Activated CD8-positive, alpha-beta memory T cell treated with anti-CD3 and anti-CD28 coated beads for 4 hours (primary cell): ENCODE measurements around the gene TEK.

ENCODE experiments used
- DNase-seq, 2 donors: peaks; one replicate each; pipeline ENCODE4 v3.0.0-alpha.2; 2020; ENCODE audit warnings: low read depth in 2 of 2

Gene TEK

DNA sequence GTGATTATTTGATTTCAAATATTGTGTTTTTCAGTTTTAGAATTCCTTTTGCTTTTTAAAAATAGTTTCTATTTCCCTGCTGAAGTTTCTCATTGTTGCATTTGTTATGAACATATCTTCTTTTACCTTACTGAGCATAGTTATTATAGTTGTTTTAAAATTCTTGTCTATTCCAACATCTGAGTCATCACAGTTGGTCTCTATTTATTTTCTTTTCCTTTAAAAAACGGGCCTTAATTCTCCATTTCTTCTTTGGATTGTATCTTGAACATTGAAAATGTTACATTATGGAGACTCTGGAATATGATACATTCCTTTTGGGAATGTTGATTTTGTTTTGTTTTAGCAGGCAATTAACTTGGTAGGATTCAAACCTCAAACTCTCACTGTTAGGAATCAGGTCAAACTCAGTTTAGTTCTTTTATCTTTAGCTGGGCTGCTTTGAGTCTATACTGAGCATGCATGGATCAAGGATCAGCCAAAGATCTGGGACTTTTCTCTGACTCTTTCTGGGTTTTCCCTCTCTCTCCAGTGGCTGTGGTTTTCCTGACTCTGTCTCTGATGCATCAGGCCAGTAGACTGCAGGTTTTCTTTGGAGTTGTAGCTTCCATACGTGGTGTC is 70.3 kb downstream of the TEK start:
- DNase-seq = no peak

GRCh38 chr9:27181381-27181780 is 72.4 kb downstream of the TEK start:
- no peak for DNase-seq

- no peak for DNase-seq
Observed at GRCh38 chr9:27182421-27182820, 73.4 kb downstream of the TEK start.

- DNase-seq = no peak
Observed at GRCh38 chr9:27183131-27183530, 74.1 kb downstream of the TEK start.

DNA sequence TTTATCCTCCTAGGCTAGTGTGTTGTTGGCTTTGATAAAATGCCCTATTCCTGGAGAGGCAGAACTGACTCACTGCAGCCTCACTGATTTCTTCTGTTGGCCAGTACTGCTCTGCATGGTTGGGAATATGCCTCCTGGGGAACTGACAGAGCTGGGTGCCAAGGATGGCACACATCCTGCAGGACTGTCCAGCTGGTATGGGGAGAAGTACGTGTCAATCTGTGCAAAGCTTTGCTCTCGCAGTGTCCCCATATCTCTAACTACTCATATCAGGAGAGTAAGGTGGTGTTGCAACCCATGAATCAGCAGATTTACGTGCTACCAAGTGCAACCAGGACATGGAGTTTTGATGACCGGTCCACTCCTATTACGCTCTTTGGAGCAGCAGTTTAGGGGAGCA is 74.7 kb downstream of the TEK start:
- no peak for DNase-seq

DNA sequence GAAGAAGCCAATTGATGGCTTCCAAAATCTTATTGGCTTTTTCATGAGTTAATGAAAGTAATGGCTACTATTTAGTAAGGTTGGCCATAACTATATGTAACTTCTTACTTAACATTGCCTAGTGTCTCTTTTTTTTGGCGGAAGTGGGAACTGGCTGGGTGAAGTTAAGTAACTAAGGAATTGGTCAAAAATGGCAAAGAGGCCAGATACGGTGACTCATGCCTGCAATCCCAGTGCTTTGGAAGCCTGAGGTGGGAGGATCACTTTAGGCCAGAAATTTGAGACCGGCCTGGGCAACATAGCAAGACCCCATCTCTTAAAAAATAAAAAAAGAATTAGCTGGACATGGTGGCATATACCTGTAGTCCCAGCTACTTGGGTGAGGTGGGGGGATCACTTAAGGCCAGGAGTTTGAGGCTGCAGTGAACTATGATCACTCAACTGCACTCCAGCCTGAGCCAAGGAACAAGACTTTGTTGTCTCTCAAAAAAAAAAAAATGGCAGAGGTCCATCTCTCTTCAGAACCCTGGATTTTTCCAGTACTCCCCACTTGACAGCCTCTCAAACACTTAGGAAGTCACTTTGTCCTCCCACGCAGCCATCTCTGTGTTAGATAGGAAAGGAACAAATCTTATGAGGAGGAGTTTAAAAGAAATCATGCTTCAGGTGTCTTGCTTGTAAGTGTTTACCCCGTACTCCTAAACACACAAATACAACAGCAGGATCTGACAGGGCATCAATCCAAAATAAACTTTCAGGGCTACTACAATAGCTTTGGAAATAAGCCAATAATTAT is 75.7 kb downstream of the TEK start:
- no peak for DNase-seq

DNA sequence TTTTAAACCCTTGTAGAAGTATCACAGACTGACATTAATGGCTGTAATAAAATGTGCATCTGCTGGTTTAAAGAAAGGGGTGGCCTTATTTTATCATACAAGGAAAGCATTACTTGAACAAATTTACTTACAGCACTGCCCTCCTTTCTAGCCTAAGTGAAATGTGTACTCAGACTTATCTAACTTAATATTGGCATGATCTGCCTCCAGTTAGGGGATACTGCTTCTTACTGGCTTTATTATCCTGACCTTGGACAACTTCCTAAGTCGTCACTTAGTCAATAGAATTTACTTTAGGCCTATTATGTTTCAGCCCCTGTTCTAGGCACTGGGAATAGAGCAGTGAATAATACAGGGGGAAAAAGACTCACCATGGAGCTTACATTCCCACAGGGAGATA is 79.4 kb downstream of the TEK start:
- no peak for DNase-seq

- no peak for DNase-seq
Observed at GRCh38 chr9:27189426-27189825, 80.4 kb downstream of the TEK start.

- no peak for DNase-seq
Observed at GRCh38 chr9:27192291-27192960, 83.4 kb downstream of the TEK start.

DNA sequence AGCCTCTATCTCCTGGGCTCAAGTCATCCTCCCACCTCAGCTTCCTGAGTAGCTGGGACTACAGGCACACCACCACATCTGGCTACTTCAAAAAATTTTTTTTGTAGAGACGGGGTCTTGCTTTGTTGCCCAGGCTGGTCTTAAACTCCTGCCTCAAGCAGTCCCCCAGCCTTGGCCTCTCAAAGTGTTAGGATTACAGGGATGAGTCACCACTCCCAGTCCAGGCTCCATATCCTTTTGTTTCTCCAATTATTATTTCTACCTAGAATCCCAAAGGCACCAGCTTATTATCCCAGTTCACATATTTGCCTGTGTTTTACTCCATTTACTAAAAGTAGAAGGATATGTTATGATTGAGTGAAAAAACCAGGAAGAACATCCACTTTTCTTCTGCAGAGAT is 84.9 kb downstream of the TEK start:
- DNase-seq = no peak

DNA sequence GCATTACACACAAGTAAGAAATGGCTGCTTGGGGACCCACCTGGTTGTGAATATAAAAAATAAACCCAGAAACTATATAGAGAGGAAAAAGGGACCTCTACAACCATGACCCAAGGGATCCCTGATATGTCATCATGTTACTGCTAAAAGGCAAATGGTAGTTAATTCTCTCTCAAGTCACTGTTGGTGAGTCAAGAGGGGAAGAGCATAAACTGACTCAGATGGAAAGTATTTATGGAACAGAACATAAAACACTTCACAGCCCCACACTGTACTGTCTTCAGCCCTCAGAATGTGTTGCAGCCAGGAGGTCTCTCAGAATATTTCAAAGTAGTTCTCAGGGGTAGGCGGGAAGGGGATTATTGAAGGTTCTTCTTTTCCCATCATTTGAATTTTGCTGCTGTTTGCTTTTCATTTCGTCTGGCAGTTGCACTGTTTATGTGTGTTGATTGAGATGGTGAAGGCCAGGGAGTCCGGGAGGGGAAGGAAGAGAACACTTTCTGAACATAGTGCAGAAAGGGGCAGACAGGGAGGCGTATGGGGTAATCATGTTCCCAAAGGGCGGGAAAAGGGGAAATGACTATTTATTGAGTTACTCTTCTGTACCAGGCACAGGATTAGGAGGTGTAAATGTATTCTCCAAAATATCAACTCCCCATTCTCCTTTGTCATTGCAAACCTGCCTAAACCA is 85.5 kb downstream of the TEK start:
- no peak for DNase-seq

DNA sequence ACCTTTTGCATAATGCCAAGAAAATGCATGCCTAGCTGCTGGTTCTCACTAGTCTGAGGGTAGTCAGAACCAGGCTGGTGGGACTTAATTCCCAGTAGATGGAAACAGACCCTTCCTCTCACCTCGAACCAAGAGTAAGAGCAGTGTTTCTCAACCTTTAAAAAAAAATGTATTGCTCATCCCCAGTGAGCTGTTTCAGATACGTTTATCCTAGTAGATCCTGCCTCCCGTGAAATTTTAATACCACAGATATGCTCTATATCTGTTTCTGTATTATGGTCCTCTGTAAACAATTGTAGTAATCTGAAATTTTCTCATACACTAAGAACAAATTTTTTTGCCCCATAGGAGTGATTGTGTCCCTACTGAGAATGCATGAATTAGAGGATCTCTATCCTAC is 86.2 kb downstream of the TEK start:
- DNase-seq = no peak

- DNase-seq = no peak
Observed at GRCh38 chr9:27196383-27196782, 87.4 kb downstream of the TEK start.

GRCh38 chr9:27198190-27198589 is 89.2 kb downstream of the TEK start:
- no peak for DNase-seq

GRCh38 chr9:27202056-27202455 is 93.0 kb downstream of the TEK start:
- no peak for DNase-seq

- DNase-seq = no peak
Observed at GRCh38 chr9:27203783-27204182, 94.8 kb downstream of the TEK start.

GRCh38 chr9:27204578-27204977 is 95.6 kb downstream of the TEK start:
- DNase-seq = no peak

- DNase-seq = no peak
Observed at GRCh38 chr9:27205198-27205597, 96.2 kb downstream of the TEK start.

DNA sequence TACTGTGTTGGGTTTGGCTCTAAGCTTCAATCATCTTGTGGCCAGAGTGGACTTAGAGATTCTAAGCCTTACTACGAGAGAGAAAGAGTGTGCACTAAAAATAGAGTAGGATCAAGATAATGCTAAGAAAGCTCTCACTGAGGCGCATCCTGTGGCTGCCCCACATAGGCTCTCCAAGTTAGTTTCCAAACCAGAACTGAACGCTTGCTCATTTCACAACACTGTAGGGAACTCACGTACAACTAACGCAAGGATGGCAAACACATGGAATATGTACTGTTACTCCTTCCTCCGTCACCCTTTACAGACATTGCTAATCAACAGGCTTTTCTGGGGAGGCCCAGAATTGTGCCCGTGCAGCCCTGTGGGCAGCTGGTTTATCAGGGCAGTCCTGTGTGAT is 97.0 kb downstream of the TEK start:
- DNase-seq = no peak

- DNase-seq = no peak
Observed at GRCh38 chr9:27209034-27209433, 100.0 kb downstream of the TEK start.

- DNase-seq = no peak
Observed at GRCh38 chr9:27210588-27210987, 101.6 kb downstream of the TEK start.

GRCh38 chr9:27212191-27212590 is 103.2 kb downstream of the TEK start:
- no peak for DNase-seq

DNA sequence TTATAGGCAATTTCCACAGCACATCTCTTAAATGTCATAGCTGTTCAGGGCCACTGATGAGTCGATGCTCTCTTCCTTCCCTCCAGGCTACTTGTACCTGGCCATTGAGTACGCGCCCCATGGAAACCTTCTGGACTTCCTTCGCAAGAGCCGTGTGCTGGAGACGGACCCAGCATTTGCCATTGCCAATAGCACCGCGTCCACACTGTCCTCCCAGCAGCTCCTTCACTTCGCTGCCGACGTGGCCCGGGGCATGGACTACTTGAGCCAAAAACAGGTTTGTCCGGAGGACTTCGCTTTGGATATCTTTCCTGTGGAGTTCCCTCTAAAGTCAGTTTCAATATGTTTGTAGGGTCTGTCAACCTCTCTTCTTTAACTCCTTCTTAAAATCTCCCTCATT is 103.6 kb downstream of the TEK start:
- DNase-seq = no peak
